K562 treated with DMSO at 1 percent for 4 hours (cell line): ENCODE results near the gene GLIPR1L2. TPM values are rescaled to one million over a fixed set of nuclear protein-coding genes. Genes with fewer than 3 reads are reported as not detected.

ENCODE experiments used
- total RNA-seq: library from RNA; unstranded; fragments of 300-600 nt; gene quantifications from 2 replicates; pipeline ENCODE4 v1.2.3, GENCODE V29; 2022; ENCODE audit not compliant: insufficient read depth

Gene GLIPR1L2
- total RNA-seq: not detected in 2 replicates

DNA sequence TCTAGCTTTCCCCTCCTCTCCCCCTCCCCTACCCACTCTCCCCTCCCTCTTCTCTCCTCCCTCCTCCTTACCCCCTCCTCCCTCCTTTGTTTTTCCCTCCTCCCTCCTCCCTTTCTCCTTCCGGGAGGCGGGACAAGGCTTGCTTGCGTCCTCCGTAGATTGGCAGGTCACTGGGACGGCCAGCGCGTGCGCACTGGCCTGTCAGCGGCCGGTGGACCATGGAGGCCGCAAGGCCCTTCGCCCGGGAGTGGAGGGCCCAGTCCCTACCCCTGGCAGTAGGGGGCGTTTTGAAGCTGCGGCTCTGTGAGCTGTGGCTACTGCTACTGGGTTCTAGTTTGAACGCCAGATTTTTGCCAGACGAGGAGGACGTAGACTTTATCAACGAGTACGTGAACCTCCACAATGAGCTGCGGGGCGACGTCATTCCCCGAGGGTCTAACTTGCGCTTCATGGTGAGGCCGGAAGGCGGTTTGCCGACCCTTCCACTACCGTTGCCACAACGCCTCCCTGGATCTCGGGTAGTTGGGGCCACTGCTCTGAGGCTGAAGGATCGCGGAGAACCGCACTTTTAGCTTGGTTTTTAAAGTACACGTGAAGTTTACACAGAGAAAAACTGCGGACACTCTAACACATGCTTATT lies at the start of gene GLIPR1L2:
Gene GLIPR1L2, plus strand, starts transcription at position 191 of the 640 bp plus-strand sequence. Its CDS starts 28 bp downstream, at position 219.

GRCh38 chr12:75480469-75480949 lies 89.6 kb downstream of the GLIPR1L2 start, which contains the start of gene GLIPR1:
TSS of gene GLIPR1 (plus strand) at chr12:75480755. CDS start at chr12:75480881, 126 bp downstream.

Other genes with a start within 250 kb of the GLIPR1L2 start
- not detected in 2 replicates for gene KCNC2, start 181.2 kb upstream of the GLIPR1L2 start, total RNA-seq
- gene CAPS2, start 60.8 kb upstream of the GLIPR1L2 start, total RNA-seq: not detected in 2 replicates
- not detected in 2 replicates for gene GLIPR1L1, start 56.4 kb upstream of the GLIPR1L2 start, total RNA-seq
- 1.4 and 1.5 TPM in 2 replicates for gene GLIPR1, start 89.7 kb downstream of the GLIPR1L2 start, total RNA-seq
- gene KRR1, start 120.5 kb downstream of the GLIPR1L2 start, total RNA-seq: 10.4 and 14.7 TPM in 2 replicates